ENCODE measurements around the gene BAD.

DNA sequence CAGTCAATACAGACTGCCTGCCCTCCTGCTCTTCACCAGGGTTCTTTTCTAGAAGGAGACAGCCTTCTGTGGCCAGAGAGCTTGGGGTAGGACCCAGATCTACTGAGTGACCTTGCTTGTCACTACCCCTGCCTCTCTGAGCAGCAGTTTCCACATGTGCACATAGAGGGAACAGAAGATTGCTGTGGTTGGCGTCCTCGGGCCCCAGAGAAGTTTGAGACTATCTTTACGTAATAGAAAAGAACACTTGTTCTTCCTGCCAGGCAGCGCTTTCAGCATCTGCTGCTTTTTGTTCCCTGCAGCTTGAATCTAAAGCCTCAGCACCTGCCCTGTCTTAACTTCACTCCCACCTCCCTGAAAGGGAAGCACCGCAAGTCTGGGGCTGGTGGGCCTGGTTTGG is 45.5 kb downstream of the BAD start:
- TF ChIP-seq, protein P1, sequence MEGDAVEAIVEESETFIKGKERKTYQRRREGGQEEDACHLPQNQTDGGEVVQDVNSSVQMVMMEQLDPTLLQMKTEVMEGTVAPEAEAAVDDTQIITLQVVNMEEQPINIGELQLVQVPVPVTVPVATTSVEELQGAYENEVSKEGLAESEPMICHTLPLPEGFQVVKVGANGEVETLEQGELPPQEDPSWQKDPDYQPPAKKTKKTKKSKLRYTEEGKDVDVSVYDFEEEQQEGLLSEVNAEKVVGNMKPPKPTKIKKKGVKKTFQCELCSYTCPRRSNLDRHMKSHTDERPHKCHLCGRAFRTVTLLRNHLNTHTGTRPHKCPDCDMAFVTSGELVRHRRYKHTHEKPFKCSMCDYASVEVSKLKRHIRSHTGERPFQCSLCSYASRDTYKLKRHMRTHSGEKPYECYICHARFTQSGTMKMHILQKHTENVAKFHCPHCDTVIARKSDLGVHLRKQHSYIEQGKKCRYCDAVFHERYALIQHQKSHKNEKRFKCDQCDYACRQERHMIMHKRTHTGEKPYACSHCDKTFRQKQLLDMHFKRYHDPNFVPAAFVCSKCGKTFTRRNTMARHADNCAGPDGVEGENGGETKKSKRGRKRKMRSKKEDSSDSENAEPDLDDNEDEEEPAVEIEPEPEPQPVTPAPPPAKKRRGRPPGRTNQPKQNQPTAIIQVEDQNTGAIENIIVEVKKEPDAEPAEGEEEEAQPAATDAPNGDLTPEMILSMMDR (conservative IDR thresholded peaks at IDR 0.05), result no peak
- no peak for TF ChIP-seq ZFX (IDR thresholded peaks at IDR 0.05)
